Right lobe of liver (tissue), 4 donors: Measurements from ENCODE around the gene GATA2.

Experiments
- POLR2A ChIP-seq: fragments of 450-650 bp; IDR thresholded peaks from one replicate; pipeline ENCODE4 v1.6.1; 2017; ENCODE audit warnings: antibody characterized with exemption, mild to moderate bottlenecking
- TF ChIP-seq, protein P1 (sequence below), 4 donors: fragments of 200-600 bp in 3 of 4; fragments of 450-650 bp in 1 of 4; IDR thresholded peaks; one replicate each; pipeline versions ENCODE4 v1.5.1 to v1.8.0; 2016 to 2022; ENCODE audit warnings: antibody characterized with exemption in 4 of 4, mild to moderate bottlenecking in 2 of 4
- donor health status: DM: no; HTN: no; CAD: no.
- donor health status: DM: no; HTN: no; CAD: no.
- donor health status: DM: no; HTN: yes; CAD: no.

DNA sequence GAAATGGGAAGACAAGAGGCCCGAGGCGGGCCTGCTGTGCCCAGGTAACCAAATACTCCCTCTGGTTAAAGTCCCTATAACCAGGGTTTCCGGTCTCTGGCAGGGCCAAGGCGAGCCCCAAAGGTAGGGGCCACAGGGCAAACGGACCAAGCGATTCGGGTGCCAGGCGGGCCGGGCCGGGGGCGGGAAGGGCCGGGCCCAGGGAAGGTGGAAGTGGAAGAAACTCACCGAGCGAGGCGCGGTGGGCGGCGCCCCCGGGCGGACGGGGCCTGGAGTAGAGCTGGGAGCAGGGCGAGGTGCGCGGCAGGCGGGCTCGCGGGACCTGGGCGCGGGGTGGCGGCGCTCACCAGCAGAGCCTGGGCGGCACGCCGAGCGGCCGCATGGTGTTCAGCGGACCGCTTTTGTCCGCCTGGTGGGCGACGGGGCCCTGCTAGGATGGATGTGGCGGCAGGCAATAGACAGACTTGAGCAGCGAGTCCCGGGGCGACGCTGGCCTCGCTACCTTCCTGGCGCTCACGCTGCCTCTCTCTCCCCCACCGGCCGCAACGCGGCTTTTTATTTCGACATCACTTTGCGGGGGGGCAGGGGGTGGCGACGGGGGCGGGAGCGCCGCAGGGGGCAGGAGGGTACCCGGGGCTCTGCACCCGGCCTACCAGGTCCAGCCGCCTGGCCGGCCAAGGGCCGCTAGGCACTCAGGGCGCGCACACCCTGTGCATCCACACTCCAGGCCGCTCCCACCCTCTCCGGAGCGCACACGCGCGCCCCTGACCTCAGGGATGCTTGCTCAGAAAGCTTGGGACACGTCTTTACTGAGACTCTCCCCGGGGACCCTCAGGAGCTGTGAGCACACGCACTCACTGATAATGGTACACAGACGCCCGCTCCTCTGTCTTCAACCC lies at the start of gene GATA2:
- TF ChIP-seq, protein P1, sequence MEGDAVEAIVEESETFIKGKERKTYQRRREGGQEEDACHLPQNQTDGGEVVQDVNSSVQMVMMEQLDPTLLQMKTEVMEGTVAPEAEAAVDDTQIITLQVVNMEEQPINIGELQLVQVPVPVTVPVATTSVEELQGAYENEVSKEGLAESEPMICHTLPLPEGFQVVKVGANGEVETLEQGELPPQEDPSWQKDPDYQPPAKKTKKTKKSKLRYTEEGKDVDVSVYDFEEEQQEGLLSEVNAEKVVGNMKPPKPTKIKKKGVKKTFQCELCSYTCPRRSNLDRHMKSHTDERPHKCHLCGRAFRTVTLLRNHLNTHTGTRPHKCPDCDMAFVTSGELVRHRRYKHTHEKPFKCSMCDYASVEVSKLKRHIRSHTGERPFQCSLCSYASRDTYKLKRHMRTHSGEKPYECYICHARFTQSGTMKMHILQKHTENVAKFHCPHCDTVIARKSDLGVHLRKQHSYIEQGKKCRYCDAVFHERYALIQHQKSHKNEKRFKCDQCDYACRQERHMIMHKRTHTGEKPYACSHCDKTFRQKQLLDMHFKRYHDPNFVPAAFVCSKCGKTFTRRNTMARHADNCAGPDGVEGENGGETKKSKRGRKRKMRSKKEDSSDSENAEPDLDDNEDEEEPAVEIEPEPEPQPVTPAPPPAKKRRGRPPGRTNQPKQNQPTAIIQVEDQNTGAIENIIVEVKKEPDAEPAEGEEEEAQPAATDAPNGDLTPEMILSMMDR (IDR thresholded peaks at IDR 0.05): no peak
- no peak for TF ChIP-seq POLR2A
